ENCODE measurements around the gene DCC.

Gene DCC

DNA sequence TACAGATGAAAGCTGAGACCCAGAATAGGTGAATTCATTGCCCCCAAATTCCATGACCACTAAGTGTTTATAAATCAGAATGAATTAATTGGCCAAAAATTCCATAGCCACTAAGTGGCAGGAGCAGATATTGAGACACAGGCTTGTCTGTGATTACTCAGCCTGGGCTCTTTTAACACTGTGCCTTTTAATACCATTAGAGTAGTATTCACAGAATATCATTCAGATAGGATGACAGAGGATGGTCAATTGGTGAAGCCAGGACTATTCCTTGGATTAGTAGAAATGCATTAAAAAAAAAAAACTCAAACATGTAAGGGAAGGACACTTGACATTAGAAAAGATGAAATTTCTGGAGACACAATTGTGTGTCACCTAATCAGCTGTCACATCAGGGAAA, 698.6 kb downstream of the DCC start:
- in situ Hi-C loops (cut with HindIII; ENCODE audit: low sequenced_read_pairs) = no loop called here
- DNase-seq (ENCODE audit: low read depth, low spot score) = no peak
- no peak overlapping the region for H3K4me3 ChIP-seq (ENCODE audit: low read depth, low read length)
- TF ChIP-seq, protein P1, sequence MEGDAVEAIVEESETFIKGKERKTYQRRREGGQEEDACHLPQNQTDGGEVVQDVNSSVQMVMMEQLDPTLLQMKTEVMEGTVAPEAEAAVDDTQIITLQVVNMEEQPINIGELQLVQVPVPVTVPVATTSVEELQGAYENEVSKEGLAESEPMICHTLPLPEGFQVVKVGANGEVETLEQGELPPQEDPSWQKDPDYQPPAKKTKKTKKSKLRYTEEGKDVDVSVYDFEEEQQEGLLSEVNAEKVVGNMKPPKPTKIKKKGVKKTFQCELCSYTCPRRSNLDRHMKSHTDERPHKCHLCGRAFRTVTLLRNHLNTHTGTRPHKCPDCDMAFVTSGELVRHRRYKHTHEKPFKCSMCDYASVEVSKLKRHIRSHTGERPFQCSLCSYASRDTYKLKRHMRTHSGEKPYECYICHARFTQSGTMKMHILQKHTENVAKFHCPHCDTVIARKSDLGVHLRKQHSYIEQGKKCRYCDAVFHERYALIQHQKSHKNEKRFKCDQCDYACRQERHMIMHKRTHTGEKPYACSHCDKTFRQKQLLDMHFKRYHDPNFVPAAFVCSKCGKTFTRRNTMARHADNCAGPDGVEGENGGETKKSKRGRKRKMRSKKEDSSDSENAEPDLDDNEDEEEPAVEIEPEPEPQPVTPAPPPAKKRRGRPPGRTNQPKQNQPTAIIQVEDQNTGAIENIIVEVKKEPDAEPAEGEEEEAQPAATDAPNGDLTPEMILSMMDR (IDR thresholded peaks at IDR 0.05; ENCODE audit: low read depth, low read length) = no peak

DNA sequence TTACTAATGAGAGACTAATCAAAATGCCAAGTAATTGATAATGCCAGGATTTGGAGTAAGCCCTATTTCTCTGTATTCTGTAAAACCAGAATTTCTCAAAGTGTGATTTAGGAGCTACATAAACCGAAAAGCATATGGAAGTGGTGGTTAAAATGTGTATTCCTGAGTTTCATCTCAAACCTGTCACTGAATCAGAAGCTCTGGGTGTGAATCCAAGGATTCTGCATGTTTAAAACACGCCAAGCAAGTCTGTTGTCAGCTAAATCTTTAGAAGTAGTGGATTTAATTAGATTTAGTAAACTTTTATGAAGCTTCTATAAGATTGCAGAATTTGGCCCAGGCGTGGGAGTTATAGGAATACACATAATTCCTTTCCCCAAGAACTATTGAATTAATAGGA, 700.3 kb downstream of the DCC start:
- TF ChIP-seq, protein P1 (IDR thresholded peaks at IDR 0.05; ENCODE audit: low read depth, low read length) = no peak
- no peak overlapping the region for H3K4me3 ChIP-seq (ENCODE audit: low read depth, low read length)
- in situ Hi-C loops (cut with HindIII; ENCODE audit: low sequenced_read_pairs) = no loop called here
- no peak for DNase-seq (ENCODE audit: low read depth, low spot score)

DNA sequence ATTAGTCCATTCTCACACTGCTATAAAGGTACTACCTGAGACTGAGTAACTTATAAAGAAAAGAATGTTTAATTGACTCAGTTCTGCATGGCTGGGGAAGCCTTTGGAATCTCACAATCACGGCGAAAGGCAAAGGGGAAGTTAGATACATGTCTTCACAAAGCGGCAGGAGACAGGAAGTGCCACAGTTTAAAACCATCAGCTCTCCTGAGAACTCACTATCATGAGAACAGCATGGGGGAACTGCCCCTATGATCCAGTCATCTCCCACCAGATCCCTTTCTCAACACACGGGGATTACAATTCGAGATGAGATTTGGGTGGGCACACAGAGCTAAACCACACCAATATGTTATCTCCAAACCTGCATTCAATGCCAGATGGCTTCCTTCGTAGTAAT, 716.1 kb downstream of the DCC start:
- H3K4me3 ChIP-seq (ENCODE audit: low read depth, low read length) = no peak overlapping the region
- in situ Hi-C loops (cut with HindIII; ENCODE audit: low sequenced_read_pairs) = no loop called here
- TF ChIP-seq, protein P1 (IDR thresholded peaks at IDR 0.05; ENCODE audit: low read depth, low read length) = no peak
- DNase-seq (ENCODE audit: low read depth, low spot score) = no peak

GRCh38 chr18:53070788-53071187, 730.8 kb downstream of the DCC start:
- H3K4me3 ChIP-seq (ENCODE audit: low read depth, low read length) = no peak overlapping the region
- in situ Hi-C loops (cut with HindIII; ENCODE audit: low sequenced_read_pairs) = no loop called here
- DNase-seq (ENCODE audit: low read depth, low spot score) = no peak
- TF ChIP-seq, protein P1 (IDR thresholded peaks at IDR 0.05; ENCODE audit: low read depth, low read length) = no peak

DNA sequence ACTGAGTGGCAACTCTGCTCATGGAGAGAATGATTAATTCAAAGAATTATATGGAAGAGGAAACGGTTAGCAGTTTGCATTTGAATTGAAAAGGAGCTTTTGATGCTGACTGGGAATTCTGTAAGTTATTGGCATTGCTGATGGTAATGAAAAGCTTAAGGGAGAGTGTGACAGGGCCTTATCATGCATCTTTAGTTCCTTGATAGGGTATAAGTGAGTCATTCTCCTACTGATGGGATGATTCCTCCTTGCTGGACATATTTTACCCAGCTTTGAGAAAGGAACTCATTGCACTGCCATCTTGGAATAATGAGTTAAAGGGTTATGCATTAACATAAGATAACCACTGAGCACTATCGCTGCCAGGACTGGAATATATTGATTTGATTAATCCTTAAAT, 740.7 kb downstream of the DCC start:
- H3K4me3 ChIP-seq (ENCODE audit: low read depth, low read length) = no peak overlapping the region
- TF ChIP-seq, protein P1 (IDR thresholded peaks at IDR 0.05; ENCODE audit: low read depth, low read length) = no peak
- DNase-seq (ENCODE audit: low read depth, low spot score) = no peak
- in situ Hi-C loops (cut with HindIII; ENCODE audit: low sequenced_read_pairs) = no loop called here

- DNase-seq (ENCODE audit: low read depth, low spot score) = no peak
- H3K4me3 ChIP-seq (ENCODE audit: low read depth, low read length) = no peak overlapping the region
- in situ Hi-C loops (cut with HindIII; ENCODE audit: low sequenced_read_pairs) = no loop called here
- TF ChIP-seq, protein P1 (IDR thresholded peaks at IDR 0.05; ENCODE audit: low read depth, low read length) = no peak
Observed at GRCh38 chr18:53093636-53094035, 753.6 kb downstream of the DCC start.

- DNase-seq (ENCODE audit: low read depth, low spot score) = no peak
- TF ChIP-seq, protein P1 (IDR thresholded peaks at IDR 0.05; ENCODE audit: low read depth, low read length) = no peak
- H3K4me3 ChIP-seq (ENCODE audit: low read depth, low read length) = no peak overlapping the region
- in situ Hi-C loops (cut with HindIII; ENCODE audit: low sequenced_read_pairs) = no loop called here
Observed at GRCh38 chr18:53101536-53102105, 761.6 kb downstream of the DCC start.
